Measurements from ENCODE around the gene IGF2R.

DNA sequence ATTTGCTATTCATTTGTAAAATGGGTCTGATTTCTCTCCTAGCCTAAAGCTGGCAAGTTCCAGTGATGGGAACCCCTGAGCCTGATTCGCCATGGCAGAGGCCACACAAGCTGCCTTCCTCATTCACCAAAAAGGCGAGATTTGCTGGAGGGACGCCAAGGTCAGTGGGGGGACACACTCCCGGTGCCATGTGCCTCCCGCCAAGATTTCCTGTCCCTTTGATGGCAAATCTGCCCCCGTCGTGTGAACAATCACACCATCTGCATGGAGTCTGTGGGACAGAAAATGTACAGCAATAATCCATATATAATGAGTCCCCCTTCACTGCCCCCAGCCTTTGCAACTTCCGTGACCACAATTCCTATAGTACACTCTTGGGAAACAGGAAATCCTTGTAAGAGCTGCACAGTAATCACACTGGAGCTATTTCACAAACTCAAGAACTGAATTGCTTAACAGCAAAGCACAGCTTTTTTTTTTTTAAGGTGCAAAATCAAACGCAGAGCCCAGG, 15.7 kb upstream of the IGF2R start:
- no peak for TF ChIP-seq POLR2A (IDR thresholded peaks at IDR 0.05)
- TF ChIP-seq, protein P1, sequence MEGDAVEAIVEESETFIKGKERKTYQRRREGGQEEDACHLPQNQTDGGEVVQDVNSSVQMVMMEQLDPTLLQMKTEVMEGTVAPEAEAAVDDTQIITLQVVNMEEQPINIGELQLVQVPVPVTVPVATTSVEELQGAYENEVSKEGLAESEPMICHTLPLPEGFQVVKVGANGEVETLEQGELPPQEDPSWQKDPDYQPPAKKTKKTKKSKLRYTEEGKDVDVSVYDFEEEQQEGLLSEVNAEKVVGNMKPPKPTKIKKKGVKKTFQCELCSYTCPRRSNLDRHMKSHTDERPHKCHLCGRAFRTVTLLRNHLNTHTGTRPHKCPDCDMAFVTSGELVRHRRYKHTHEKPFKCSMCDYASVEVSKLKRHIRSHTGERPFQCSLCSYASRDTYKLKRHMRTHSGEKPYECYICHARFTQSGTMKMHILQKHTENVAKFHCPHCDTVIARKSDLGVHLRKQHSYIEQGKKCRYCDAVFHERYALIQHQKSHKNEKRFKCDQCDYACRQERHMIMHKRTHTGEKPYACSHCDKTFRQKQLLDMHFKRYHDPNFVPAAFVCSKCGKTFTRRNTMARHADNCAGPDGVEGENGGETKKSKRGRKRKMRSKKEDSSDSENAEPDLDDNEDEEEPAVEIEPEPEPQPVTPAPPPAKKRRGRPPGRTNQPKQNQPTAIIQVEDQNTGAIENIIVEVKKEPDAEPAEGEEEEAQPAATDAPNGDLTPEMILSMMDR (IDR thresholded peaks at IDR 0.05) = no peak

Data from lower leg skin (tissue), 3 donors.